ENCODE data around the gene LMCD1.
A peak's percentile ranks its signal among the peaks of the same experiment; 100 is the strongest.

Gene LMCD1

DNA sequence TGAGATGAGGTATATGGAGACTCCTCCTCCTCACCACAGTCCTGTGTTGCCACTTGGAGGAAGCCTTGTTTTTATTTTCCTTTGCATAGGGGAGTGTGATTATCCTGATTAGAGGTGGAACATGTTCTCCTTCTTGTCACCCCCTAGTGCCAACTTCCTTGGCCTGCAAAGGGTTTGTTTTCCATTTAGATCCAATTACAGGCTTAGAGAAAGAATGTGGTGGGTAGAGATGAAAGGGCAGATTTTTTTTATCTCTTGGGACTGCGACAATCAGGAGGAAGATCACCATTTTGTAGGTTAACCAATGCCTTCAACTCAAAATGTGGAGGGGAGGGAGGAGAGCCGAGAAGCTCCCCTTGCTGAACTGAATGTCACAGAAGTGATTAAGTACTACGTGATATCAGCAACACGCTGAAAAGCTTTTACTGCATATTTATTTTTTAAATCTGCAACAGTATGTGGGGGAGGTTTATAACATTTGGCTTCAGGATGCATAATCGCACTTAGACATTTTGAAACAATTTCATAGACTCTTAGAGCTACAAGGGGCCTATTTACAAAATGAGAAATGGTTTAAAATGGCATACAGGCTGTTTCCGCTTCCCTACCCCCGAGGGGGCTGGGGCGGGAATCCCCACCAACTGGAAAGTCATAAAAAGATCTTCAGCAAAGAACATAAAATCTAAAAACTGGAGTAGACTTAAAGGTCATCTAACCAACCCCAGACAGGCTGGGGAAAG, 2.4 kb downstream of the LMCD1 start:
- no peak for DNase-seq (ENCODE audit: low read depth)
- peak overlapping the region; percentile 59 for H3K4me3 ChIP-seq (replicated peaks; ENCODE audit: low read depth, low read length)
- TF ChIP-seq, protein P1, sequence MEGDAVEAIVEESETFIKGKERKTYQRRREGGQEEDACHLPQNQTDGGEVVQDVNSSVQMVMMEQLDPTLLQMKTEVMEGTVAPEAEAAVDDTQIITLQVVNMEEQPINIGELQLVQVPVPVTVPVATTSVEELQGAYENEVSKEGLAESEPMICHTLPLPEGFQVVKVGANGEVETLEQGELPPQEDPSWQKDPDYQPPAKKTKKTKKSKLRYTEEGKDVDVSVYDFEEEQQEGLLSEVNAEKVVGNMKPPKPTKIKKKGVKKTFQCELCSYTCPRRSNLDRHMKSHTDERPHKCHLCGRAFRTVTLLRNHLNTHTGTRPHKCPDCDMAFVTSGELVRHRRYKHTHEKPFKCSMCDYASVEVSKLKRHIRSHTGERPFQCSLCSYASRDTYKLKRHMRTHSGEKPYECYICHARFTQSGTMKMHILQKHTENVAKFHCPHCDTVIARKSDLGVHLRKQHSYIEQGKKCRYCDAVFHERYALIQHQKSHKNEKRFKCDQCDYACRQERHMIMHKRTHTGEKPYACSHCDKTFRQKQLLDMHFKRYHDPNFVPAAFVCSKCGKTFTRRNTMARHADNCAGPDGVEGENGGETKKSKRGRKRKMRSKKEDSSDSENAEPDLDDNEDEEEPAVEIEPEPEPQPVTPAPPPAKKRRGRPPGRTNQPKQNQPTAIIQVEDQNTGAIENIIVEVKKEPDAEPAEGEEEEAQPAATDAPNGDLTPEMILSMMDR (IDR thresholded peaks at IDR 0.05; ENCODE audit: low read length, missing control alignments), result no peak

- H3K4me3 ChIP-seq (replicated peaks; ENCODE audit: low read depth, low read length), result peak overlapping the region; percentile 59
- DNase-seq (ENCODE audit: low read depth), result no peak
- TF ChIP-seq, protein P1 (IDR thresholded peaks at IDR 0.05; ENCODE audit: low read length, missing control alignments), result no peak
Measured at GRCh38 chr3:8504611-8504973, 3.0 kb downstream of the LMCD1 start.

GRCh38 chr3:8505621-8506020, 4.0 kb downstream of the LMCD1 start:
- H3K4me3 ChIP-seq (replicated peaks; ENCODE audit: low read depth, low read length), result no peak overlapping the region
- no peak for DNase-seq (ENCODE audit: low read depth)
- TF ChIP-seq, protein P1 (IDR thresholded peaks at IDR 0.05; ENCODE audit: low read length, missing control alignments), result no peak

- H3K4me3 ChIP-seq (replicated peaks; ENCODE audit: low read depth, low read length), result no peak overlapping the region
- DNase-seq (ENCODE audit: low read depth), result no peak
- TF ChIP-seq, protein P1 (IDR thresholded peaks at IDR 0.05; ENCODE audit: low read length, missing control alignments), result no peak
Measured at GRCh38 chr3:8506571-8507061, 5.0 kb downstream of the LMCD1 start.

DNA sequence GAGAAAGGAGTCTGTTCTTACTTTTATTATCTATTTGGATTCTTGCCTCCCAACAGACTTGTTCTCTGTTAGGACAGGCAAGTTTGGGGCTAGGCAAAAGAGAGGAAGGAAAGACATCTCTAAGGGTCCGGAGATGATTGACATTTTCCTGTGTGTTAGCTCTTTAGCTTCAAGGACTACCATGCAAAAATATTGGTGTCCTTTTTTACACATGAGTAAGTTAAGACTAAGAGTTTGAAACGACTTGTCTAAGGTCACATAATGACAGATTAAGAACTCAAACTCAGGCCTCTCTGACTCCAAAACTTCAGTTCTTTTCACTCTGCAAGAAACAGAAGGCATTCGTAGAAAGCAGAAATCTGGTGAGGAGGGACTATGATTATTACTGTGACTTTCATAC, 5.9 kb downstream of the LMCD1 start:
- TF ChIP-seq, protein P1 (IDR thresholded peaks at IDR 0.05; ENCODE audit: low read length, missing control alignments), result no peak
- DNase-seq (ENCODE audit: low read depth), result no peak
- no peak overlapping the region for H3K4me3 ChIP-seq (replicated peaks; ENCODE audit: low read depth, low read length)

GRCh38 chr3:8509961-8510360, 8.3 kb downstream of the LMCD1 start:
- DNase-seq (ENCODE audit: low read depth), result peak; percentile 70
- no peak overlapping the region for H3K4me3 ChIP-seq (replicated peaks; ENCODE audit: low read depth, low read length)
- TF ChIP-seq, protein P1 (IDR thresholded peaks at IDR 0.05; ENCODE audit: low read length, missing control alignments), result no peak

GRCh38 chr3:8512234-8512633, 10.6 kb downstream of the LMCD1 start:
- TF ChIP-seq, protein P1 (IDR thresholded peaks at IDR 0.05; ENCODE audit: low read length, missing control alignments), result no peak
- no peak overlapping the region for H3K4me3 ChIP-seq (replicated peaks; ENCODE audit: low read depth, low read length)
- no peak for DNase-seq (ENCODE audit: low read depth)
